ENCODE results near the gene SPATA20. TPM values are rescaled to one million over a fixed set of nuclear protein-coding genes. Genes with fewer than 3 reads are reported as not detected.

The SPATA20 gene
- total RNA-seq, 2 experiments from 2014 or later, result 10.2 to 10.3 TPM

- no peak overlapping the region for H3K4me3 Mint-ChIP-seq
- H3K9me3 ChIP-seq (ENCODE audit: control insufficient read depth in 1 of 2, insufficient read depth in 1 of 2, low read length in 2 of 2), result no peaks in the 10 kb centered on the region
- H3K27me3 ChIP-seq (ENCODE audit: control insufficient read depth in 1 of 2, insufficient read depth in 2 of 2, low read length in 2 of 2), result peaks cover 0 to 3% of the 10 kb centered on the region in 2 experiments
- POLR2A ChIA-PET, result no interaction called here
- H3K4me1 Mint-ChIP-seq (ENCODE audit: low read depth), result no peaks in the 10 kb centered on the region
- H3K27ac Mint-ChIP-seq, result no peak overlapping the region
- H3K4me1 ChIP-seq (ENCODE audit: insufficient read depth, low read length), result no peaks in the 10 kb centered on the region
- H3K9me3 Mint-ChIP-seq, result no peaks in the 10 kb centered on the region
- H3K36me3 ChIP-seq (ENCODE audit: insufficient read depth, low read length), result no peaks in the 10 kb centered on the region
- no peak for TF ChIP-seq CTCF (IDR thresholded peaks at IDR 0.05)
- H3K36me3 Mint-ChIP-seq (ENCODE audit: low read depth), result no peaks in the 10 kb centered on the region
- no peak overlapping the region for H3K27ac ChIP-seq (ENCODE audit: low read depth in 1 of 2, low read length in 2 of 2)
- no peak for DNase-seq
- ATAC-seq (ENCODE audit: poor library complexity), result no peak
- CTCF ChIA-PET, result no interaction called here
- H3K27me3 Mint-ChIP-seq, result peaks cover 14% of the 10 kb centered on the region
- intact Hi-C loops (cut with DNase I, micrococcal nuclease), result no loop called here
- H3K4me3 ChIP-seq (ENCODE audit: low read length), result no peak overlapping the region
Measured at GRCh38 chr17:50583641-50584040, 36.7 kb downstream of the SPATA20 start.

GRCh38 chr17:50584116-50584515 is 37.1 kb downstream of the SPATA20 start:
- Histone ChIP-seq H3K9me3 (ENCODE audit: control insufficient read depth in 1 of 2, insufficient read depth in 1 of 2, low read length in 2 of 2) (no peaks in the 10 kb centered on the region), H3K27ac (ENCODE audit: low read depth in 1 of 2, low read length in 2 of 2) (no peak overlapping the region), H3K4me1 (ENCODE audit: insufficient read depth, low read length) (no peaks in the 10 kb centered on the region), H3K4me3 (ENCODE audit: low read length) (no peak overlapping the region), H3K36me3 (ENCODE audit: insufficient read depth, low read length) (no peaks in the 10 kb centered on the region), H3K27me3 (ENCODE audit: control insufficient read depth in 1 of 2, insufficient read depth in 2 of 2, low read length in 2 of 2) (peaks cover 0 to 3% of the 10 kb centered on the region in 2 experiments)
- no peak for DNase-seq
- Mint-ChIP-seq H3K9me3 (no peaks in the 10 kb centered on the region), H3K4me3 (no peak overlapping the region), H3K27me3 (peaks cover 10% of the 10 kb centered on the region), H3K4me1 (ENCODE audit: low read depth) (no peaks in the 10 kb centered on the region), H3K27ac (no peak overlapping the region), H3K36me3 (ENCODE audit: low read depth) (no peaks in the 10 kb centered on the region)
- no peak for TF ChIP-seq CTCF (IDR thresholded peaks at IDR 0.05)
- POLR2A ChIA-PET, result no interaction called here
- CTCF ChIA-PET, result no interaction called here
- intact Hi-C loops (cut with DNase I, micrococcal nuclease), result no loop called here
- ATAC-seq (ENCODE audit: poor library complexity), result no peak

- Mint-ChIP-seq H3K4me1 (ENCODE audit: low read depth) (no peaks in the 10 kb centered on the region), H3K27me3 (peaks cover 10% of the 10 kb centered on the region), H3K4me3 (no peak overlapping the region), H3K9me3 (no peaks in the 10 kb centered on the region), H3K27ac (no peak overlapping the region), H3K36me3 (ENCODE audit: low read depth) (no peaks in the 10 kb centered on the region)
- intact Hi-C loops (cut with DNase I, micrococcal nuclease), result no loop called here
- H3K36me3 ChIP-seq (ENCODE audit: insufficient read depth, low read length), result no peaks in the 10 kb centered on the region
- no peak for ATAC-seq (ENCODE audit: poor library complexity)
- ChIA-PET CTCF (no interaction called here), POLR2A (no interaction called here)
- DNase-seq, result no peak
- H3K4me1 ChIP-seq (ENCODE audit: insufficient read depth, low read length), result no peaks in the 10 kb centered on the region
- TF ChIP-seq CTCF (IDR thresholded peaks at IDR 0.05), result no peak
- H3K9me3 ChIP-seq (ENCODE audit: control insufficient read depth in 1 of 2, insufficient read depth in 1 of 2, low read length in 2 of 2), result no peaks in the 10 kb centered on the region
- H3K4me3 ChIP-seq (ENCODE audit: low read length), result no peak overlapping the region
- H3K27ac ChIP-seq (ENCODE audit: low read depth in 1 of 2, low read length in 2 of 2), result no peak overlapping the region
- H3K27me3 ChIP-seq (ENCODE audit: control insufficient read depth in 1 of 2, insufficient read depth in 2 of 2, low read length in 2 of 2), result no peaks in the 10 kb centered on the region
Measured at GRCh38 chr17:50584749-50585148, 37.8 kb downstream of the SPATA20 start.
